ENCODE measurements around the gene KAZN.

GRCh38 chr1:14851760-14852159, 253.3 kb downstream of the KAZN start:
- TF ChIP-seq CTCF (conservative IDR thresholded peaks at IDR 0.05), result no peak
- TF ChIP-seq EZH2 (IDR thresholded peaks at IDR 0.05; ENCODE audit: low read depth), result no peak
